Measurements from ENCODE around the gene PEX14.

GRCh38 chr1:10433790-10434189 lies 41.0 kb upstream of the PEX14 start:
- TF ChIP-seq, protein P1, sequence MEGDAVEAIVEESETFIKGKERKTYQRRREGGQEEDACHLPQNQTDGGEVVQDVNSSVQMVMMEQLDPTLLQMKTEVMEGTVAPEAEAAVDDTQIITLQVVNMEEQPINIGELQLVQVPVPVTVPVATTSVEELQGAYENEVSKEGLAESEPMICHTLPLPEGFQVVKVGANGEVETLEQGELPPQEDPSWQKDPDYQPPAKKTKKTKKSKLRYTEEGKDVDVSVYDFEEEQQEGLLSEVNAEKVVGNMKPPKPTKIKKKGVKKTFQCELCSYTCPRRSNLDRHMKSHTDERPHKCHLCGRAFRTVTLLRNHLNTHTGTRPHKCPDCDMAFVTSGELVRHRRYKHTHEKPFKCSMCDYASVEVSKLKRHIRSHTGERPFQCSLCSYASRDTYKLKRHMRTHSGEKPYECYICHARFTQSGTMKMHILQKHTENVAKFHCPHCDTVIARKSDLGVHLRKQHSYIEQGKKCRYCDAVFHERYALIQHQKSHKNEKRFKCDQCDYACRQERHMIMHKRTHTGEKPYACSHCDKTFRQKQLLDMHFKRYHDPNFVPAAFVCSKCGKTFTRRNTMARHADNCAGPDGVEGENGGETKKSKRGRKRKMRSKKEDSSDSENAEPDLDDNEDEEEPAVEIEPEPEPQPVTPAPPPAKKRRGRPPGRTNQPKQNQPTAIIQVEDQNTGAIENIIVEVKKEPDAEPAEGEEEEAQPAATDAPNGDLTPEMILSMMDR (IDR thresholded peaks at IDR 0.05): no peak
- no peak for TF ChIP-seq POLR2A (IDR thresholded peaks at IDR 0.05)
- TF ChIP-seq POLR2AphosphoS5 (IDR thresholded peaks at IDR 0.05; ENCODE audit: insufficient read depth in 1 of 2, low read depth in 1 of 2): no peak
